NOMO-1 treated with dmso at 0.1 percent for 144 hours (cell line): ENCODE data around the gene IFIH1.

Source experiments
- DNase-seq: peaks from one replicate; lab custom pipeline; 2025; ENCODE audit not compliant: unreplicated experiment; lab: John Stamatoyannopoulos, UW

Gene IFIH1

GRCh38 chr2:162312853-162313252 is 5.6 kb downstream of the IFIH1 start:
- no peak for DNase-seq

GRCh38 chr2:162308747-162309503 is 9.6 kb downstream of the IFIH1 start:
- DNase-seq, result no peak

- DNase-seq, result no peak
Measured at GRCh38 chr2:162305901-162306300, 12.6 kb downstream of the IFIH1 start.

GRCh38 chr2:162301877-162302276 is 16.6 kb downstream of the IFIH1 start:
- no peak for DNase-seq

GRCh38 chr2:162301151-162301804 is 17.2 kb downstream of the IFIH1 start:
- DNase-seq, result peak; percentile 17

- no peak for DNase-seq
Measured at GRCh38 chr2:162300266-162300665, 18.2 kb downstream of the IFIH1 start.

- no peak for DNase-seq
Measured at GRCh38 chr2:162298669-162299335, 19.7 kb downstream of the IFIH1 start.

- DNase-seq, result no peak
Measured at GRCh38 chr2:162297925-162298552, 20.4 kb downstream of the IFIH1 start.

GRCh38 chr2:162295009-162295408 is 23.5 kb downstream of the IFIH1 start:
- no peak for DNase-seq

- no peak for DNase-seq
Measured at GRCh38 chr2:162293122-162293786, 25.2 kb downstream of the IFIH1 start.

GRCh38 chr2:162291748-162292147 is 26.7 kb downstream of the IFIH1 start:
- no peak for DNase-seq

GRCh38 chr2:162282765-162283425 is 35.6 kb downstream of the IFIH1 start:
- no peak for DNase-seq

GRCh38 chr2:162280654-162281053 is 37.8 kb downstream of the IFIH1 start:
- no peak for DNase-seq

- DNase-seq, result no peak
Measured at GRCh38 chr2:162277381-162277780, 41.1 kb downstream of the IFIH1 start.

- no peak for DNase-seq
Measured at GRCh38 chr2:162267996-162268395, 50.5 kb downstream of the IFIH1 start.

- no peak for DNase-seq
Measured at GRCh38 chr2:162267496-162267895, 51.0 kb downstream of the IFIH1 start.

GRCh38 chr2:162266460-162266760 is 52.1 kb downstream of the IFIH1 start:
- no peak for DNase-seq

GRCh38 chr2:162265666-162266459 is 52.6 kb downstream of the IFIH1 start:
- no peak for DNase-seq

GRCh38 chr2:162261032-162261945 is 57.2 kb downstream of the IFIH1 start:
- DNase-seq, result peak; percentile 79
